CD14-positive monocyte (primary cell): Measurements from ENCODE around the gene LRRC4. TPM values are rescaled to one million over a fixed set of nuclear protein-coding genes. Genes with fewer than 3 reads are reported as not detected.

Experiments used
- DNase-seq, 3 donors: peaks; one replicate each; pipeline ENCODE4 v3.0.0-alpha.2; 2011 to 2022
- H2AFZ ChIP-seq: 2 replicates; pipeline ENCODE4 v1.6.0; 2012; ENCODE audit warnings: mild to moderate bottlenecking, low read depth, low read length, inconsistent platforms; ENCODE audit not compliant: insufficient read depth, poor library complexity, severe bottlenecking
- H3K27ac ChIP-seq, 2 donors: 1 replicate in 1 of 2; 2 replicates in 1 of 2; pipeline ENCODE4 v1.5.1; 2012 to 2013; ENCODE audit warnings: low read length in 2 of 2, control low read depth in 1 of 2, inconsistent platforms in 1 of 2, low read depth in 1 of 2, mild to moderate bottlenecking in 1 of 2
- H3K27me3 ChIP-seq, 2 donors: one replicate each; pipeline versions ENCODE4 v1.6.0 to v1.6.1; 2011 to 2013; ENCODE audit warnings: low read length in 2 of 2; ENCODE audit not compliant: control insufficient read depth in 2 of 2, insufficient read depth in 2 of 2
- H3K36me3 ChIP-seq, 2 donors: replicated peaks in 1 of 2; 1 replicate in 1 of 2; 2 replicates in 1 of 2; pipeline versions ENCODE4 v1.5.1 to v1.6.1; 2012 to 2013; ENCODE audit warnings: low read length in 2 of 2, control low read depth in 1 of 2, inconsistent platforms in 1 of 2, mild to moderate bottlenecking in 1 of 2; ENCODE audit not compliant: insufficient read depth in 2 of 2, control insufficient read depth in 1 of 2
- H3K4me1 ChIP-seq, 2 donors: 1 replicate in 1 of 2; 2 replicates in 1 of 2; pipeline versions ENCODE4 v1.5.1 to v1.6.1; 2012 to 2013; ENCODE audit warnings: low read length in 2 of 2, control low read depth in 1 of 2, inconsistent platforms in 1 of 2, mild to moderate bottlenecking in 1 of 2, moderate library complexity in 1 of 2; ENCODE audit not compliant: insufficient read depth in 2 of 2, control insufficient read depth in 1 of 2
- H3K4me2 ChIP-seq: replicated peaks from 2 replicates; pipeline ENCODE3; 2012; ENCODE audit warnings: low read length, moderate library complexity, mild to moderate bottlenecking; ENCODE audit not compliant: poor library complexity, severe bottlenecking; ENCODE audit errors: extremely low read depth
- H3K4me3 ChIP-seq, 3 experiments: fragments of 200-600 bp in 1 of 3; sonication (generic) in 1 of 3; replicated peaks in 1 of 3; 1 replicate in 2 of 3; 2 replicates in 1 of 3; pipeline ENCODE4 v1.5.1; 2011 to 2013; ENCODE audit warnings: low read length in 3 of 3, mild to moderate bottlenecking in 3 of 3, control low read depth in 2 of 3, low read depth in 2 of 3, inconsistent platforms in 1 of 3, moderate library complexity in 1 of 3
- H3K79me2 ChIP-seq: 2 replicates; pipeline ENCODE4 v1.6.0; 2012; ENCODE audit warnings: mild to moderate bottlenecking, control low read depth, inconsistent platforms, low read length, moderate library complexity; ENCODE audit not compliant: insufficient read depth
- H3K9ac ChIP-seq: 2 replicates; pipeline ENCODE4 v1.6.0; 2017; ENCODE audit warnings: low read length, mild to moderate bottlenecking; ENCODE audit not compliant: insufficient read depth, poor library complexity, severe bottlenecking
- H3K9me3 ChIP-seq, 2 donors: replicated peaks in 1 of 2; 1 replicate in 1 of 2; 2 replicates in 1 of 2; pipeline versions ENCODE4 v1.5.1 to v1.6.1; 2012 to 2013; ENCODE audit warnings: low read length in 2 of 2, control low read depth in 1 of 2; ENCODE audit not compliant: control insufficient read depth in 1 of 2, insufficient read depth in 1 of 2
- H4K20me1 ChIP-seq: 2 replicates; pipeline ENCODE4 v1.6.0; 2012; ENCODE audit warnings: mild to moderate bottlenecking, low read length, control low read depth, moderate library complexity; ENCODE audit not compliant: insufficient read depth
- H3K27ac Mint-ChIP-seq, 7 donors: one replicate each; pipeline ENCODE4 v1.8.0; 2020; ENCODE audit warnings: mild to moderate bottlenecking in 7 of 7, mixed read lengths in 7 of 7, moderate library complexity in 6 of 7, inconsistent platforms in 2 of 7
- H3K27me3 Mint-ChIP-seq, 3 donors: one replicate each; pipeline ENCODE4 v1.8.0; 2021 to 2022; ENCODE audit warnings: low read depth in 3 of 3, mild to moderate bottlenecking in 3 of 3, mixed read lengths in 3 of 3, moderate library complexity in 3 of 3, inconsistent platforms in 1 of 3
- H3K36me3 Mint-ChIP-seq, 2 donors: one replicate each; pipeline ENCODE4 v1.8.0; 2020; ENCODE audit warnings: mixed read lengths in 2 of 2, inconsistent platforms in 1 of 2, mild to moderate bottlenecking in 1 of 2
- H3K4me1 Mint-ChIP-seq: one replicate; pipeline ENCODE4 v1.8.0; 2020; ENCODE audit warnings: mild to moderate bottlenecking, mixed read lengths
- H3K4me3 Mint-ChIP-seq, 2 donors: one replicate each; pipeline ENCODE4 v1.8.0; 2020; ENCODE audit warnings: mild to moderate bottlenecking in 2 of 2, mixed read lengths in 2 of 2, moderate library complexity in 1 of 2
- H3K9me3 Mint-ChIP-seq, 7 donors: one replicate each; pipeline ENCODE4 v1.8.0; 2020 to 2022; ENCODE audit warnings: mixed read lengths in 7 of 7, mild to moderate bottlenecking in 6 of 7, moderate library complexity in 6 of 7, inconsistent platforms in 2 of 7
- CTCF ChIP-seq: fragments of 200-600 bp; IDR thresholded peaks from one replicate; pipeline ENCODE4 v1.8.0; 2022; ENCODE audit warnings: antibody characterized with exemption, mild to moderate bottlenecking
- WGBS: methylation state at CpG from one replicate; pipeline ENCODE4 v1.1.5; 2013; ENCODE audit warnings: missing lambda C conversion rate; ENCODE audit not compliant: insufficient coverage; 5-methylcytosine and 5-hydroxymethylcytosine counted together
- intact Hi-C, 2 donors: fragments of 100-400 bp; cut with micrococcal nuclease; formaldehyde crosslinking; loops; one replicate each; pipeline versions ENCODE4 v1.15.0 to v1.15.1; 2023
- polyA plus RNA-seq, 3 donors: library from polyadenylated mRNA; depleted of rRNA in 1 of 3; unstranded in 2 of 3; stranded (reverse) in 1 of 3; fragments of 300-500 nt in 2 of 3; fragments of >200 nt in 1 of 3; fragmentation: Illumina TruSeq in 2 of 3; gene quantifications; 1 replicate in 2 of 3; 2 replicates in 1 of 3; pipeline ENCODE4 v1.2.3, GENCODE V29; 2012 to 2021

Gene LRRC4
- polyA plus RNA-seq, 3 donors: 0.12 to 3.3 (median 0.91) TPM

DNA sequence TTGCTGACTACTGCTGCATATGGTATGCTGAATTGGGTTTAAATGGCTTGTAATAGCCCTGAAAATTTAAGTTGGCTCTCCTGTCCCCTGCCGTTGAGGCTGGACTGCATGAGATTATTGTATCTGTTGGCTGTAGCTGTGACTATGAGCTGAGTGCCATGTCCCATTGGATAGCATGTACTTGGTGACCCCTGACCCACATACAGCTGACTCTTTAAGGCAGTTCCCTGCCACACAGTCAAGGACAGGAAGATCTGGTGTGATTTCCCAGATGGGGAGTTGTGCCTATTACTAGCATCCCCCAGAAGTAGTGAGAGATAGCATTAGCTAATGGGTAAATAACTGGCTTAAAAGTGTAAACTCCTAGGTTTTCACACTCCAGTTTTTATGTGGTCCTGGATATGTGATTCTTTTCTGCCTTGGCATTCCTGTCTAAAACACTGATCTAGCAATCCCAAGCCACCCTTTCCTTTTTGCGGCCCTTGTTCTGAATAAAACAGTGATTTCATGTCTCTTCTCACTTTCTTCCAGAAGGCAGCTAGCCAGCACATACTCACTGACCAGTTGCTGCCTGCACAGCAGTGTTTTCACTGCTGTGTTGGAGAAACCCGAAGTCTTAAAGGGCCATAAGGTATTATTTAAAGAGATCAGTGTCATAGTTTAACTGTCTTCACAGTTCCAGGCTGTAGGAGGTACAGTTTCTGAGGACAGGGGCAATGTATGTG, 35.9 kb downstream of the LRRC4 start:
- Histone ChIP-seq H3K4me1 (peaks cover 8 to 13% of the 10 kb centered on the region in 2 donors), H3K27ac (no peak overlapping the region), H3K9me3 (no peaks in the 10 kb centered on the region), H3K9ac (no peak overlapping the region), H3K4me2 (no peak overlapping the region), H3K4me3 (no peak overlapping the region), H3K36me3 (peaks cover 44 to 78% of the 10 kb centered on the region in 2 donors), H2AFZ (no peak overlapping the region), H3K79me2 (no peaks in the 10 kb centered on the region), H3K27me3 (no peaks in the 10 kb centered on the region), H4K20me1 (peaks cover 5% of the 10 kb centered on the region)
- H3K36me3 Mint-ChIP-seq: peaks cover 61 to 69% of the 10 kb centered on the region in 2 donors
- intact Hi-C loops: no loop called here
- H3K4me3 Mint-ChIP-seq: no peak overlapping the region
- peaks cover 15% of the 10 kb centered on the region for H3K4me1 Mint-ChIP-seq
- DNase-seq: no peak
- WGBS: no CpG with 5 or more reads among the region's 3 CpGs
- no peaks in the 10 kb centered on the region for H3K9me3 Mint-ChIP-seq
- no peaks in the 10 kb centered on the region for H3K27me3 Mint-ChIP-seq
- no peak overlapping the region for H3K27ac Mint-ChIP-seq
- no peak for TF ChIP-seq CTCF

DNA sequence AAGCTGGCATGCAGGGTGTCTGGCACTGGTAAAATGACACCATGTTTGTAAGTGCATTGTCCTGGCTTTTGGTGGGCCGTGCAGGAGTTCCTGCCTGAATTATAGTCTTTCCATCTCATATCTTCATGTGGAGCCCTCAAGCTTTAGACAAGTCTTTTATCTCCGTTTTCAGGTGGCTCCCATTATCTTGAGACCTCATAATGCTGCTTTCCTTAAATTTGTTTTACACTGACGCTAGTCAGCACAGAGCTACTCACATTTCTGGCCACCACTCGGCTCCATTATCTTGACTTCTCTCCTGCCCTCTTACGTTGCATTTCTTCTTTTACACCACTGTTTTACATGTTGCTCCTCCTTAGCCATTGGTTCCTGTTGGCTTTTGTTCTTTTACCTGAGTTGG, 37.2 kb downstream of the LRRC4 start:
- peaks cover 44 to 80% of the 10 kb centered on the region in 2 donors for H3K36me3 ChIP-seq
- H2AFZ ChIP-seq: no peak overlapping the region
- H3K4me2 ChIP-seq: no peak overlapping the region
- no peaks in the 10 kb centered on the region for H3K79me2 ChIP-seq
- H3K27ac ChIP-seq: no peak overlapping the region
- no peak overlapping the region for H3K4me3 ChIP-seq
- DNase-seq: no peak
- no peaks in the 10 kb centered on the region for H3K9me3 ChIP-seq
- H3K27me3 ChIP-seq: no peaks in the 10 kb centered on the region
- Mint-ChIP-seq H3K9me3 (no peaks in the 10 kb centered on the region), H3K4me1 (peaks cover 3% of the 10 kb centered on the region), H3K27me3 (peaks cover 0 to under 1% (median 0%) of the 10 kb centered on the region in 3 donors), H3K36me3 (peaks cover 64 to 66% of the 10 kb centered on the region in 2 donors), H3K27ac (no peak overlapping the region), H3K4me3 (no peak overlapping the region)
- WGBS: 100% methylated on average over 4 of the region's 5 CpGs
- no peak for TF ChIP-seq CTCF
- H3K9ac ChIP-seq: no peak overlapping the region
- H4K20me1 ChIP-seq: peaks cover 4% of the 10 kb centered on the region
- no peaks in the 10 kb centered on the region for H3K4me1 ChIP-seq
- intact Hi-C loops: no loop called here
